Gastroesophageal sphincter (tissue), 3 donors: ENCODE results near the gene RPA1.

ENCODE experiments used
- POLR2A ChIP-seq, 2 donors: fragments of 450-650 bp; IDR thresholded peaks; one replicate each; pipeline ENCODE4 v1.6.1; 2017; ENCODE audit warnings: antibody characterized with exemption in 2 of 2, mild to moderate bottlenecking in 2 of 2, moderate library complexity in 1 of 2
- TF ChIP-seq, protein P1 (sequence below), 4 experiments: fragments of 200-600 bp in 2 of 4; fragments of 450-650 bp in 2 of 4; sonication (generic) in 1 of 4; IDR thresholded peaks; one replicate each; pipeline ENCODE4 v1.5.1; 2017 to 2019; ENCODE audit warnings: antibody characterized with exemption in 4 of 4, mild to moderate bottlenecking in 2 of 4, moderate library complexity in 2 of 4

DNA sequence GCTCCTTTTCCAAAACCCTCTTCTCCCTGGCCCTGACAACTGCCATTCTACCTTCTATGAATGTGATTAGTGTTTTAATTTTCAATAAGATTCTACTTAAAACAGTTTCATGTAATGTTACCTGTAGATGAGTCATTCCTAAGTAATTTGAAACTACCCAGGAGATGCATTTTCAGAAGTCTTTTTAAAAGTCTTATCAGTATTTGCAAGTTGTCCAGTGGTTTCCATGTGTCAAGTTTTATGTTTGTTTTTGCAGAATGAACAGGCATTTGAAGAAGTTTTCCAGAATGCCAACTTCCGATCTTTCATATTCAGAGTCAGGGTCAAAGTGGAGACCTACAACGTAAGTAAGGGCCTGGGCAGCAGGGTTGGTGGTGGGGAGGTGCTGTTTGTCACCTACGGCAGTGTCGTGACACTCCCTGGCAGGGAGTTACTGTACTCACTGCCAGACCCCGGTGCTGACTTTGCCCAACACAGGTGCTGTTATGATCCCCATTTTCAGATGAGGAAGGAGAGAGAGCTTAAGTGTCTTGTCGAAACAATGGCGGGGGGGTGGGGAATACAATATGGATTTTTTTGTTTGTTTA lies 65.0 kb downstream of the RPA1 start:
- TF ChIP-seq, protein P1, sequence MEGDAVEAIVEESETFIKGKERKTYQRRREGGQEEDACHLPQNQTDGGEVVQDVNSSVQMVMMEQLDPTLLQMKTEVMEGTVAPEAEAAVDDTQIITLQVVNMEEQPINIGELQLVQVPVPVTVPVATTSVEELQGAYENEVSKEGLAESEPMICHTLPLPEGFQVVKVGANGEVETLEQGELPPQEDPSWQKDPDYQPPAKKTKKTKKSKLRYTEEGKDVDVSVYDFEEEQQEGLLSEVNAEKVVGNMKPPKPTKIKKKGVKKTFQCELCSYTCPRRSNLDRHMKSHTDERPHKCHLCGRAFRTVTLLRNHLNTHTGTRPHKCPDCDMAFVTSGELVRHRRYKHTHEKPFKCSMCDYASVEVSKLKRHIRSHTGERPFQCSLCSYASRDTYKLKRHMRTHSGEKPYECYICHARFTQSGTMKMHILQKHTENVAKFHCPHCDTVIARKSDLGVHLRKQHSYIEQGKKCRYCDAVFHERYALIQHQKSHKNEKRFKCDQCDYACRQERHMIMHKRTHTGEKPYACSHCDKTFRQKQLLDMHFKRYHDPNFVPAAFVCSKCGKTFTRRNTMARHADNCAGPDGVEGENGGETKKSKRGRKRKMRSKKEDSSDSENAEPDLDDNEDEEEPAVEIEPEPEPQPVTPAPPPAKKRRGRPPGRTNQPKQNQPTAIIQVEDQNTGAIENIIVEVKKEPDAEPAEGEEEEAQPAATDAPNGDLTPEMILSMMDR (IDR thresholded peaks at IDR 0.05): no peak
- TF ChIP-seq POLR2A (IDR thresholded peaks at IDR 0.05): no peak
